Measurements from ENCODE around the gene VPS39. TPM values are rescaled to one million over a fixed set of nuclear protein-coding genes. Genes with fewer than 3 reads are reported as not detected.
A peak's percentile ranks its signal among the peaks of the same experiment; 100 is the strongest.

Gene VPS39
- total and polyA plus RNA-seq, 2 of the 13 experiments (the other 11 are each of a cell fraction or from before 2014, with no cell fraction given): 22.9 to 32.0 TPM

DNA sequence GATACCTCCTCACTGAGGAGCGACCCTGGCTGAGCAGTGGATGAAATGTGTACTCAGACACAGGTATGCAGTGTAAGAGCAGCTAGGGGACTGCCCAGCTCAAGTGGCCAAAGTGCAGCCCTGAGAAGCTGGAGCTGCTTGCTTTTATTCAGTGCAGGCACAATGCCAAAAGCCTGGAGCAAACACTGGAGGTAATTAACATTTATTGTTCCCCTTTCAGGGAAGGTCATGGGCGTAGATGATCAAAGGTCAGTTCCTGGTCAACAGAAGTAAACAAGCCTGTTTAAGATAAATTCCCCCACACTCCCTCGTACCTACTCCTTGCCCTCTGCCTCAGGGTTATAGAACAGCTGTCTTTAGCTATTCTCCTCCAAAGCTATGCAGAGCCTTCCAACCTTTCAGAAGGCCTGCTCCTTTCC is 69.1 kb downstream of the VPS39 start (continued):
- TF ChIP-seq, protein P1, sequence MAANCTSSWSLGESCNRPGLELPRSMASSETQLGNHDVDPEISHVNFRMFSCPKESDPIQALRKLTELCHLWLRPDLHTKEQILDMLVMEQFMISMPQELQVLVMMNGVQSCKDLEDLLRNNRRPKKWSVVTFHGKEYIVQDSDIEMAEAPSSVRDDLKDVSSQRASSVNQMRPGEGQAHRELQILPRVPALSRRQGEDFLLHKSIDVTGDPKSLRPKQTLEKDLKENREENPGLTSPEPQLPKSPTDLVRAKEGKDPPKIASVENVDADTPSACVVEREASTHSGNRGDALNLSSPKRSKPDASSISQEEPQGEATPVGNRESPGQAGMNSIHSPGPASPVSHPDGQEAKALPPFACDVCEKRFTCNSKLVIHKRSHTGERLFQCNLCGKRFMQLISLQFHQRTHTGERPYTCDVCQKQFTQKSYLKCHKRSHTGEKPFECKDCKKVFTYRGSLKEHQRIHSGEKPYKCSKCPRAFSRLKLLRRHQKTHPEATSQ (CRISPR knock-in tag; IDR thresholded peaks at IDR 0.05; ENCODE audit: borderline replicate concordance): peak; percentile 78; the same call in 1 of the 2 replicates
- TF ChIP-seq ZBTB7B (CRISPR knock-in tag; IDR thresholded peaks at IDR 0.05): peak; percentile 75; the same call in 1 of the 2 replicates
- peak; percentile 68 for TF ChIP-seq IKZF5 (CRISPR knock-in tag; IDR thresholded peaks at IDR 0.05)
- peak; percentile 46; the same call in 1 of the 2 replicates for TF ChIP-seq FOXK1 (CRISPR knock-in tag; IDR thresholded peaks at IDR 0.05; ENCODE audit: borderline replicate concordance, low read depth)
- peak; percentile 88 for TF ChIP-seq ZGPAT (CRISPR knock-in tag; IDR thresholded peaks at IDR 0.05)
- TF ChIP-seq, protein P2, sequence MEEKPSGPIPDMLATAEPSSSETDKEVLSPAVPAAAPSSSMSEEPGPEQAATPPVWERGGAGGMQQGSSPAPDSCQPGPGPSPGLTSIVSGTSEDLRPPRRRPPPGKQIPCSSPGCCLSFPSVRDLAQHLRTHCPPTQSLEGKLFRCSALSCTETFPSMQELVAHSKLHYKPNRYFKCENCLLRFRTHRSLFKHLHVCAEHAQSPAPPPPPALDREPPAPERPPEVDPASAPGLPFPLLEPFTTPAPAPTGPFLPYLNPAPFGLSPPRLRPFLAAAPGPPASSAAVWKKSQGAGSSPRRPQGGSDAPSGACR (CRISPR knock-in tag; IDR thresholded peaks at IDR 0.05): peak; percentile 75; the same call in 1 of the 2 replicates
- 0 out of 2 replicates have a peak, but pooled peaks have one; percentile 59 for TF ChIP-seq KDM4B (CRISPR knock-in tag; IDR thresholded peaks at IDR 0.05)
- peak; percentile 99 for TF ChIP-seq U2AF2 (IDR thresholded peaks at IDR 0.05; ENCODE audit: low read depth, low read length)
- no peak for TF ChIP-seq TP53 (CRISPR knock-in tag; conservative IDR thresholded peaks at IDR 0.05)
- no peak for TF ChIP-seq ZNF770 (CRISPR knock-in tag; IDR thresholded peaks at IDR 0.05)
- TF ChIP-seq ARNT2 (CRISPR knock-in tag; IDR thresholded peaks at IDR 0.05; ENCODE audit: low read depth): no peak
- TF ChIP-seq GABPA (IDR thresholded peaks at IDR 0.05; ENCODE audit: low read depth, low read length): no peak
- no peak for TF ChIP-seq GABPA (CRISPR knock-in tag; IDR thresholded peaks at IDR 0.05; ENCODE audit: low read depth)
- no peak for TF ChIP-seq THAP7 (CRISPR knock-in tag; IDR thresholded peaks at IDR 0.05)
- TF ChIP-seq ZEB1 (IDR thresholded peaks at IDR 0.05; ENCODE audit: insufficient replicate concordance, low read depth): peak; percentile 78
- TF ChIP-seq TEAD3 (CRISPR knock-in tag; optimal IDR thresholded peaks at IDR 0.05; ENCODE audit: borderline replicate concordance): peak; percentile 85
- TF ChIP-seq, protein P3, sequence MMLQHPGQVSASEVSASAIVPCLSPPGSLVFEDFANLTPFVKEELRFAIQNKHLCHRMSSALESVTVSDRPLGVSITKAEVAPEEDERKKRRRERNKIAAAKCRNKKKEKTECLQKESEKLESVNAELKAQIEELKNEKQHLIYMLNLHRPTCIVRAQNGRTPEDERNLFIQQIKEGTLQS (CRISPR knock-in tag; IDR thresholded peaks at IDR 0.05): no peak
- no peak for TF ChIP-seq ZNF557 (CRISPR knock-in tag; IDR thresholded peaks at IDR 0.05)
- TF ChIP-seq TOPORS (CRISPR knock-in tag; IDR thresholded peaks at IDR 0.05): peak; percentile 100
- no peak for TF ChIP-seq JARID2 (CRISPR knock-in tag; IDR thresholded peaks at IDR 0.05; ENCODE audit: insufficient replicate concordance)
- no peak for TF ChIP-seq ZNF275 (CRISPR knock-in tag; IDR thresholded peaks at IDR 0.05; ENCODE audit: borderline replicate concordance)
- TF ChIP-seq ZNF17 (CRISPR knock-in tag; IDR thresholded peaks at IDR 0.05): no peak

All from HepG2 (cell line).